Endodermal cell (in vitro differentiated cells): Measurements from ENCODE around the gene APBB1IP. TPM values are rescaled to one million over a fixed set of nuclear protein-coding genes. Genes with fewer than 3 reads are reported as not detected.

ENCODE experiments used
- DNase-seq: peaks from one replicate; pipeline ENCODE4 v3.0.0-alpha.2; 2017
- H3K27ac ChIP-seq: 2 replicates; pipeline ENCODE4 v1.5.1; 2013; ENCODE audit warnings: mild to moderate bottlenecking, low read depth, low read length, moderate library complexity
- H3K27me3 ChIP-seq: 2 replicates; pipeline ENCODE4 v1.6.1; 2013; ENCODE audit warnings: mild to moderate bottlenecking, low read length, moderate library complexity; ENCODE audit not compliant: insufficient read depth, control insufficient read depth, poor library complexity, severe bottlenecking
- H3K36me3 ChIP-seq: 2 replicates; pipeline ENCODE4 v1.7.0; 2013; ENCODE audit warnings: mild to moderate bottlenecking, low read length, moderate library complexity; ENCODE audit not compliant: control insufficient read depth, insufficient read depth
- H3K4me1 ChIP-seq: one replicate; pipeline ENCODE4 v1.7.0; 2013; ENCODE audit warnings: low read length; ENCODE audit not compliant: control insufficient read depth, insufficient read depth
- H3K4me3 ChIP-seq: 2 replicates; pipeline ENCODE4 v1.5.1; 2013; ENCODE audit warnings: mild to moderate bottlenecking, low read length, moderate library complexity
- H3K9ac ChIP-seq: 2 replicates; pipeline ENCODE4 v1.6.1; 2013; ENCODE audit warnings: mild to moderate bottlenecking, low read length, moderate library complexity; ENCODE audit not compliant: poor library complexity, severe bottlenecking; ENCODE audit errors: extremely low read depth
- H3K9me3 ChIP-seq: 2 replicates; pipeline ENCODE4 v1.6.1; 2013; ENCODE audit warnings: mild to moderate bottlenecking, low read length, moderate library complexity; ENCODE audit not compliant: control insufficient read depth
- H3K27ac Mint-ChIP-seq: 2 replicates; pipeline ENCODE4 v1.8.0; 2020; ENCODE audit warnings: mixed read lengths
- H3K27me3 Mint-ChIP-seq: 2 replicates; pipeline ENCODE4 v1.8.0; 2021; ENCODE audit warnings: mild to moderate bottlenecking, mixed read lengths; ENCODE audit not compliant: insufficient read depth
- H3K36me3 Mint-ChIP-seq: 2 replicates; pipeline ENCODE4 v1.8.0; 2020; ENCODE audit warnings: low read depth, mixed read lengths
- H3K4me1 Mint-ChIP-seq: 2 replicates; pipeline ENCODE4 v1.8.0; 2020; ENCODE audit warnings: mixed read lengths
- H3K4me3 Mint-ChIP-seq: 2 replicates; pipeline ENCODE4 v1.8.0; 2020; ENCODE audit warnings: mild to moderate bottlenecking, moderate library complexity, mixed read lengths
- H3K9me3 Mint-ChIP-seq: 2 replicates; pipeline ENCODE4 v1.8.0; 2020; ENCODE audit warnings: mild to moderate bottlenecking, mixed read lengths
- CTCF ChIP-seq: fragments of 200-600 bp; sonication (generic); conservative IDR thresholded peaks from 2 replicates; pipeline ENCODE4 v1.5.0; 2021; ENCODE audit warnings: antibody characterized with exemption, mild to moderate bottlenecking
- WGBS, 2 experiments: methylation state at CpG; one replicate each; pipeline versions ENCODE4 v1.1.5 to v1.1.7; 2013; ENCODE audit warnings: missing lambda C conversion rate in 2 of 2, mixed read lengths in 1 of 2; ENCODE audit not compliant: insufficient coverage in 1 of 2, insufficient read length in 1 of 2; 5-methylcytosine and 5-hydroxymethylcytosine counted together
- total RNA-seq, 2 donors: library from RNA; stranded (reverse); fragmentation: NEBNext Ultra II Directional in 1 of 2; extraction: Animal tissue kit (Norgen Biotek cat#: 25700) in 1 of 2; gene quantifications; 2 replicates in 1 of 2; 3 replicates in 1 of 2; pipeline ENCODE4 v1.2.1, GENCODE V29; 2021

Gene APBB1IP
- total RNA-seq, 2 donors from 2014 or later, result 0.24 TPM

GRCh38 chr10:26453850-26454249 is 15.7 kb downstream of the APBB1IP start:
- H3K4me1 Mint-ChIP-seq, result peaks cover 5% of the 10 kb centered on the region
- H3K27ac ChIP-seq, result no peak overlapping the region
- peaks cover 9% of the 10 kb centered on the region for H3K27me3 Mint-ChIP-seq

DNA sequence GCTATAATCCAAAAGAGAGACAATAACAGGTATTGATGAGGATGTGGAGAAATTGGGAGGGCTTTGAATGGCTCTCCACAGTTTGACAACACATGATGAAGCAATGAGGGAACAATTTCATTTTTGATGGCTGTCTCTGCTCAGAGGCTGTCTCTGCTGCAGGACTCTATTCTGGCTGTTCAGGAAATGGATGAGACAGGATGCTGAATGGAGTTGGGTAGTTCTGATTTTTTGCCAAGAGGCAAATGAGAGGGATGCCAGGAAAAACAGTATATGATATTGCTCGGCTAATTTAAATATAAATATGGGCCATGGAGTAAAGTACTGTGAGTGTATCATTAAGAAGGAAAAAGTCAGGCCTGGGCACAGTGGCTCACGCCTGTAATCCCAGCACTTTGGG is 16.8 kb downstream of the APBB1IP start:
- Mint-ChIP-seq H3K36me3 (no peaks in the 10 kb centered on the region), H3K4me3 (no peak overlapping the region), H3K27me3 (peaks cover 9% of the 10 kb centered on the region), H3K27ac (no peak overlapping the region), H3K9me3 (no peaks in the 10 kb centered on the region), H3K4me1 (peaks cover 5% of the 10 kb centered on the region)
- H3K9ac ChIP-seq, result no peak overlapping the region
- H3K27ac ChIP-seq, result no peak overlapping the region
- peaks cover 12% of the 10 kb centered on the region for H3K27me3 ChIP-seq
- H3K4me1 ChIP-seq, result no peaks in the 10 kb centered on the region
- no peak overlapping the region for H3K4me3 ChIP-seq
- no peaks in the 10 kb centered on the region for H3K36me3 ChIP-seq
- no peak for DNase-seq
- 86 to 87% methylated on average over 2 of the region's 2 CpGs for WGBS, 2 experiments
- no peak for TF ChIP-seq CTCF
- H3K9me3 ChIP-seq, result no peaks in the 10 kb centered on the region

More at GRCh38 chr10:26453850-26454249, 15.7 kb downstream of the APBB1IP start:
- 68 to 86% methylated on average over 1 to 2 of the region's 2 CpGs for WGBS, 2 experiments
- Histone ChIP-seq H3K9ac (no peak overlapping the region), H3K4me3 (no peak overlapping the region), H3K27me3 (peaks cover 12% of the 10 kb centered on the region), H3K9me3 (no peaks in the 10 kb centered on the region), H3K4me1 (no peaks in the 10 kb centered on the region), H3K36me3 (no peaks in the 10 kb centered on the region)
- no peak for TF ChIP-seq CTCF
- DNase-seq, result no peak
- no peaks in the 10 kb centered on the region for H3K36me3 Mint-ChIP-seq
- H3K9me3 Mint-ChIP-seq, result no peaks in the 10 kb centered on the region
- H3K4me3 Mint-ChIP-seq, result no peak overlapping the region
- no peak overlapping the region for H3K27ac Mint-ChIP-seq

DNA sequence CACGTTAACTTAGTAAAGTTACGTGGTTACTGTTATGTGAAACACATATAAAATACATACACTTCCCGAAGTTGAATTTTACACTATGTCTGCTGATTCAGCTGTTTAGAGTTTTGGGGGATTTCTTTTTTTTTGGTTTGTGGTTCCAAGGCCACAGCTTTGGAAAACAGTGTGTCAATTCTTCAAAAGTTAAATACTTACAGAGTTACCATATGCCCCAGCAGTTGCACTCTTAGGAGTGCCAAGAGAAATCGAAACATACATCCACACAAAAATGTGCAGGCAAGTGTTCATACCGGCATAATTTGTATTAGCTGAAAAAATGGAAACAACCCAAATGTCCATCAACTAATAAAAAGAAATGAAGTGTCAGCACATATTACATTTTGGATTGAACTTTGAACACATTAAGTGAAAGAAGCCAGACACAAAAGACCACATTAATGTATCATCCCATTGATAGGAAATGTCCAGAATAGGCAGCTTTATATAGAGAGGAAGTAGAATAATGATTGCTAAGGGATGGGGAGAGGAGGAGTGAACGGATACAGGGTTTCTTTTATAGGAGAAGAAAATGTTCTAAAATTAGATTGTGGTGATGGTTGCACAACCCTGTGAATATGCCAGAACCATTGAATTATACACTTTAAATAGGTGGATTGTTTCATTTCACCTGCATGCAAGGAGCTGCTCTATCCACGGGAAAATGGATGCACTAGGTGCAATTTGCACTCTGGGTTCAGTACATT is 17.6 kb downstream of the APBB1IP start:
- no peak for TF ChIP-seq CTCF
- Histone ChIP-seq H3K9ac (no peak overlapping the region), H3K4me1 (no peaks in the 10 kb centered on the region), H3K27me3 (peaks cover 12% of the 10 kb centered on the region), H3K36me3 (no peaks in the 10 kb centered on the region), H3K9me3 (no peaks in the 10 kb centered on the region), H3K27ac (no peak overlapping the region), H3K4me3 (no peak overlapping the region)
- Mint-ChIP-seq H3K27me3 (peaks cover 9% of the 10 kb centered on the region), H3K9me3 (no peaks in the 10 kb centered on the region), H3K4me1 (peaks cover 5% of the 10 kb centered on the region), H3K36me3 (no peaks in the 10 kb centered on the region), H3K27ac (no peak overlapping the region), H3K4me3 (no peak overlapping the region)
- DNase-seq, result no peak
- WGBS, 2 experiments, result 91% methylated on average over 4 to 7 of the region's 7 CpGs
